ENCODE results near the gene ANKS3.

DNA sequence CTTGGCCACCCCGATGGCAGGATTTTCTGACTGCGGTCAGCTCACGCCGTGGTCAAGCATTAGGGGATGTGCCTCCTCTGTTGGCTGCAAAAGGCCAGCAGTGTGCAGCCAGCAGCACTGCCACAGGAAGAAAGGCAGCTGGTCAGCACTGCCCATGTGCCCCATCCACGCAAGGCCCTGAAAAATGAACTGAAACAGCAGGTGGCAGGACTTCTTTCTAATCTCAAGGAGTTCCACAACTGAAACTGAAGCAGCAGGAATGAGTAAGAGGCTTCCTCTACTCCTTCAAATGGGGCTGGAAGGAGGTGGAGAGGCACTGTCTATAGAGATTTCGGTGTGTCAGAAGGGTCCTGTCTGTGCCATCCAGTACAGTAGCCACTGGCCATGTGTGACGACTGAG is 29.7 kb upstream of the ANKS3 start:
- no peak for TF ChIP-seq POLR2A (IDR thresholded peaks at IDR 0.05)
- TF ChIP-seq, protein P1, sequence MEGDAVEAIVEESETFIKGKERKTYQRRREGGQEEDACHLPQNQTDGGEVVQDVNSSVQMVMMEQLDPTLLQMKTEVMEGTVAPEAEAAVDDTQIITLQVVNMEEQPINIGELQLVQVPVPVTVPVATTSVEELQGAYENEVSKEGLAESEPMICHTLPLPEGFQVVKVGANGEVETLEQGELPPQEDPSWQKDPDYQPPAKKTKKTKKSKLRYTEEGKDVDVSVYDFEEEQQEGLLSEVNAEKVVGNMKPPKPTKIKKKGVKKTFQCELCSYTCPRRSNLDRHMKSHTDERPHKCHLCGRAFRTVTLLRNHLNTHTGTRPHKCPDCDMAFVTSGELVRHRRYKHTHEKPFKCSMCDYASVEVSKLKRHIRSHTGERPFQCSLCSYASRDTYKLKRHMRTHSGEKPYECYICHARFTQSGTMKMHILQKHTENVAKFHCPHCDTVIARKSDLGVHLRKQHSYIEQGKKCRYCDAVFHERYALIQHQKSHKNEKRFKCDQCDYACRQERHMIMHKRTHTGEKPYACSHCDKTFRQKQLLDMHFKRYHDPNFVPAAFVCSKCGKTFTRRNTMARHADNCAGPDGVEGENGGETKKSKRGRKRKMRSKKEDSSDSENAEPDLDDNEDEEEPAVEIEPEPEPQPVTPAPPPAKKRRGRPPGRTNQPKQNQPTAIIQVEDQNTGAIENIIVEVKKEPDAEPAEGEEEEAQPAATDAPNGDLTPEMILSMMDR (IDR thresholded peaks at IDR 0.05): no peak

All from thyroid gland (tissue), 4 donors.